ENCODE data around the gene DKKL1. TPM values are rescaled to one million over a fixed set of nuclear protein-coding genes. Genes with fewer than 3 reads are reported as not detected.

The DKKL1 gene
- total RNA-seq, 2 donors from 2014 or later = not detected

DNA sequence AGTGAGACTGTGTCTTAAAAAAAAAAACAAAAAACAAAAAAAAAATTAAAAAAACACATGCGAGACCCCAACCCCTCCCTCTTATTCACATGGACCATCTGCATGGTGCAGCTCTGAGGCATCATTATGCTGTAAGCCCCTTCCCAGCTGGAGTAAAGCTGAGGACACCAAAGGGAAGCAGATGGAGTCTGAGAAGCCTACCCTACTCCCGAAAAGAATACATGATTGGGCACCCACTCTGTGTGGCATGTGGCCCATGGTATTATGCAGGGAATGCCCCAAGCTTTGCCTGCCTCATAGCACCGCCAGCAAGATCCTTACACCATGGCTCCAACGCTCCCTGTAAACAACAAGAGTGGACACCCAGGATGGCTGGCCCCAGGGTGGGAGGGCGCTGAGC is 54.8 kb downstream of the DKKL1 start:
- DNase-seq = no peak
- peaks cover 10% of the 10 kb centered on the region for H3K36me3 Mint-ChIP-seq (ENCODE audit: low read depth)
- H3K4me1 Mint-ChIP-seq = peaks cover 38% of the 10 kb centered on the region
- H3K27me3 Mint-ChIP-seq = peaks cover 58% of the 10 kb centered on the region
- H3K4me3 Mint-ChIP-seq = no peak overlapping the region
- H3K27ac Mint-ChIP-seq = no peak overlapping the region
- H3K9me3 ChIP-seq (ENCODE audit: control insufficient read depth, low read length, poor library complexity, severe bottlenecking) = no peaks in the 10 kb centered on the region
- no peak for ATAC-seq

DNA sequence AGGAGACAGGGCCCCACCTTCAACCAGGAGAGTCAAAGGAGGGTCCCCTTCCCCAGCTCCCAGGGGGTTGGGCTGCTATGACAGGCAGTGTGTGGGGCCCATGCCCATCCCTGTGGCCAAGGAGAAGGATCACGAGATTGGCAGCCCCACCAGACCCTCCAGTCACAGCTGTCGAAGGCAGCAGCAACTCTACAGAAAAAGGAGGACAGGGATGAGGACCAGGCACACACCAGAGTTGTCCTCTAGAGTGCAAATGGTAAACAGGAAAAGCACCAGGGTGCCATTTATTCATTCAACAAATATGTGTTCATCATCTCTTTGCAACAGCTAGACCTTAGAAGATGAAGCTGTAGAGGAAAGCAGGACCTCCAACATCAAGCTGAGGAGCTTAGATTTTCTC is 55.5 kb downstream of the DKKL1 start:
- Mint-ChIP-seq H3K4me1 (peaks cover 45% of the 10 kb centered on the region), H3K27ac (no peak overlapping the region), H3K27me3 (peaks cover 64% of the 10 kb centered on the region), H3K4me3 (no peak overlapping the region), H3K36me3 (ENCODE audit: low read depth) (peaks cover 15% of the 10 kb centered on the region)
- H3K9me3 ChIP-seq (ENCODE audit: control insufficient read depth, low read length, poor library complexity, severe bottlenecking) = no peaks in the 10 kb centered on the region
- DNase-seq = no peak
- no peak for ATAC-seq

DNA sequence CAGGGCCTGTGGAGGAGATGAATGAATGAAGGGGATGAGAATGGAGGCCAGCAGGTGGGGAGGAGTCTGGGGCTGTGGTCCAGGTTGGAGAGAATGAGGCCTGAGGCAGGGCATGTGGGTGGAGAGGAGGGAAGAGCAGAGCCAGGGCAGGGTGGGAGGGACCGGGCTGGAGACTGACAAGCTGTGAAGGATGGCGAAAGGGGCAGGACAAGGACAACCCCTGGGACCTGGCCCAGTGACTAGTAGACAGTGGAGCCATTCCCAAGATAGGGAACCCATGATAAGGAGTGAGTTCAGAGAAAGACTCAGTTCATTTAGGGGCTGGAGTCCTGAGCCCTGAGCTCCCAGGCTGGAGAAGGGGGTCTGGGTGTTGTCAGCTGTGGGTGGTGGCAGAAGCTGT is 56.5 kb downstream of the DKKL1 start:
- no peaks in the 10 kb centered on the region for H3K9me3 ChIP-seq (ENCODE audit: control insufficient read depth, low read length, poor library complexity, severe bottlenecking)
- DNase-seq = no peak
- Mint-ChIP-seq H3K4me1 (peaks cover 51% of the 10 kb centered on the region), H3K36me3 (ENCODE audit: low read depth) (peaks cover 15% of the 10 kb centered on the region), H3K4me3 (no peak overlapping the region), H3K27ac (no peak overlapping the region), H3K27me3 (peaks cover 72% of the 10 kb centered on the region)
- no peak for ATAC-seq

DNA sequence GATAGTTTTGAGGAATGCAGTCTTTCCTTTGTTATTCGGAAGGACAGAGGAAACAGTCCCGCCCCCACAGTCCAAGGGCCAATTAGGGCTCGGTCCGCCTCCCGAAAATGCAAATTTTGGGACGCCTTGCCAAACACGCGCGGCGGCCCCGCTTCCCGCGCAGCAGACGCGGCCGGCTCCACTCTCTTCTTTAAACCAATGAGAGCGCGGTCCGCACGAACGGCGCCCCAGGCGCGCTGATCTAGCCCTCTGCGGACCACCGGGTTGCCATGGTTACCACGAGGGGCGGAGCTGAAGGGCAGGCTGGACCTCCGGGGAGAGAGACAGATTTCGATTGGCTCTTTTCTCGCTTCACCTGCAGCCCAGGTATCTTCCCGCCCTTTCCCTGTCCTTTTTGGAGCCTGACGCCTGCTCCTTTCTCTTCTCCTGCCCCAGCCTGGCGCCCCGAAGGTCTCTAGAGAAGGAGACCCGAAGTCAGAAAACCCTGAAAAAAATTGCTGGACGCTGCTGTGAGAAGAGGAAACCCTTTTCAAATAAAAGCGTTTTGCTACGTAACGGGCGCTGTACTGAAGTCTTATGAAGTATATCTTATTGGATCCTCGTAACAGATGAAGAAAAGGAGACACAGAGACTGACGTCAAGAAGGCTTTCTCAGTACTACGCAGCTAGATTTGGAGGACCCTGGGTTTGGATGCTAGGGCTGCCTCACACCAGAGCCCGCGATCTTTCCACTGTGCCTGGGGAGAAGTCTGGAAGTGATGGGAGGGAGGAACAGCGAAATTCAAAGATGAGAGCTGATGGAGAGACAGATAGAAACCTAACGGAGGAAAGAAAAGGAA is 57.6 kb downstream of the DKKL1 start:
- Mint-ChIP-seq H3K4me3 (peak overlapping the region; percentile 84), H3K36me3 (ENCODE audit: low read depth) (peaks cover 15% of the 10 kb centered on the region), H3K27me3 (peaks cover 82% of the 10 kb centered on the region), H3K27ac (peak overlapping the region; percentile 88), H3K4me1 (peaks cover 57% of the 10 kb centered on the region)
- ATAC-seq = peak; percentile 40
- no peak for DNase-seq
- no peaks in the 10 kb centered on the region for H3K9me3 ChIP-seq (ENCODE audit: control insufficient read depth, low read length, poor library complexity, severe bottlenecking)

DNA sequence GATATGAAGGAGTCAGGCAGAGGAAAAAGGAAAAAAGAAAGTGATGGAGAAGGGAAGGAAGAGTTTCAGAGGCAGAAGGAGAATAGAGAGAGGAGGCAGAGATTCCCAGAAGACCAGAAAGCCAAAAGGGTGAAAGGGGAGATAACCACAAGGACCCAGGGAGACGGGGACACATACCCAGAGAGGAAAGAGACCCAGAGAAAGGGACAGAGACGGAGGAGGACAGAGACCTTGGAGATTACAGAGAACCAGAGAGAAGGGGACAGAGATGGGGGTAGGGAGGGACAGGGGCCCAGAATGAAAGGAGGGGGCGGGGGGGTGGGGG is 58.2 kb downstream of the DKKL1 start:
- peaks cover 18% of the 10 kb centered on the region for H3K36me3 Mint-ChIP-seq (ENCODE audit: low read depth)
- peak overlapping the region; percentile 88 for H3K27ac Mint-ChIP-seq
- peaks cover 88% of the 10 kb centered on the region for H3K27me3 Mint-ChIP-seq

DNA sequence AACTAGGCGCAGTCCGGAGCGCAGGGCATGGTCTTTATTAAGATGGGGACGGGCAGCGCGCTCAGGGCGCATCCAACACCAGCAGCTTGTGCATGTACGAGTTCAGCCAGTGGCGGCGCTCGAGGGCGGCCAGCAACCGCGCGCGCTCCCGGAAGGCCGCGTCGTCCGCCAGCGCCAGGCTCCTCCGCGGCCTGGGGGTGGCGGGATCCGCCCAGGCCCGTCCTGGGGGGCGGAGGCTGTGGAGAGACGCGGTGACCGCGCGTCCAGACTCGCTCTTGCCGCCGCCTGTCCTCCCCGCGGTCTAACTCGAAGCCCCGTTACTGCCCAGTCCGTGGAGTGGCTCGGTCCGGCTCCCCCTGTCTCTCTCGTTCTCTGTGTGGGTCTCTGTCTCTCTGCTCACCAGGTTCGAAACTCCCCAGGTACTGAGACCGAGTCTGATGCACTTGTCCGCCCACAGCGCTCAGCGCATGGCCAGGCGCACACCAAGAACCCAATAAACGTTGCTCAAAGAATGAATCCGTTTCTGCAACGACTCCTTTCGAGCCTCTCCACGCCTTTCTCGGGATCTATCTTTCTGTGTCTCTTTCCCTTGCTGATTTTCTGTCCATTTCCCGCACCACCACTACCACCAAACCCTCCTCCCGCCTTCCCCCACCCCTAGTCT is 58.9 kb downstream of the DKKL1 start:
- ATAC-seq = peak; percentile 56
- Mint-ChIP-seq H3K4me1 (peaks cover 67% of the 10 kb centered on the region), H3K27me3 (peaks cover 92% of the 10 kb centered on the region), H3K27ac (no peak overlapping the region), H3K36me3 (ENCODE audit: low read depth) (peaks cover 22% of the 10 kb centered on the region), H3K4me3 (peak overlapping the region; percentile 93)
- peak; percentile 30 to 46 (median 39) for DNase-seq
- no peaks in the 10 kb centered on the region for H3K9me3 ChIP-seq (ENCODE audit: control insufficient read depth, low read length, poor library complexity, severe bottlenecking)

More for the DNA sequence above, 58.2 kb downstream of the DKKL1 start:
- Mint-ChIP-seq H3K4me3 (peak overlapping the region; percentile 84), H3K4me1 (peaks cover 63% of the 10 kb centered on the region)
- ATAC-seq (no peak), DNase-seq (no peak)
- no peaks in the 10 kb centered on the region for H3K9me3 ChIP-seq (ENCODE audit: control insufficient read depth, low read length, poor library complexity, severe bottlenecking)

DNA sequence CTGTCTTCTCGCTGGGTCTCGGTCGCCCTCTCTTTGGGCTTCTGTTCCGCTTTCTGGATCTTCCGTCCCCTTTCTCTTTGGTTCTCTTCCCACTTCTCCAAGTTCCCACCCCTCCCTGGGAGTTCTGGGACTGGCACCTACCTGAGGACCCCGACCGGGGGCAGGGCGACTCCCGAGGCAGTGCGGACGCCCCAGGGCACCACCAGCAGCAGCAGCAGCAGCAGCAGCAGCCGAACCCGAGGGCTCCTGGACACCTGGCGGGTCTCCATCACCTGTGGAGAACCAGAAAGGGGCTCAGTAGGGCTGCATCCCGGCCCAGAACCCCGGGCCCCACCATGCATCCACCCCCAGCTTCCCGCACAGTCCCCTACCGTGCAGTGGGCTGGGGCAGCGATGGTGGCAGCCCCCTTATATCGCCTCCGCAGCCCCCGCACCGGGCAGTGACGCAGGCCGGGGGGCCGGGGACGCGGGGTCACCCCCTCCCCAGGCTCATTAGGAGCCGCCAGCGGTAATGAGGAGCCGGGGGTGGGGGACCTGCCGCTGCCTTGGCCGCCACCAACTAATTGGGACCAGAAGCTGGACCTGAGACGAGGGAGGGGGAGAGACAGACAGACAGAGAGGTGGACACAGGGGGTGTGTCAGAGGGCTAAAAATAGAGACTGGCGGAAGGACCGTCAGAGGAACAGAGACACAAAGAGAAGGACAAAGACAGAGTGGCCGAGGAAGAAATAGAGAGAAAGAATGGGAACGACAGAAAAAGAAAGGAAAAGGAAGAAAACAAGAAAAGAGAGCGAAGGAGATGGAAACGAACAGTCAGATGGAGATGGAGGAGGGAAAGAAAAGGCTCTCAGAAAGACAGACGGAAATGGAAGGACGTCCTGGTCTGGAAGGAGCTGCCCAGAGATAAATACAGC is 59.7 kb downstream of the DKKL1 start, which contains the start of gene PTH2:
Gene PTH2 (minus strand): TSS at position 371 of the 914 bp plus-strand sequence. CDS start 102 bp downstream, at position 269.
- Mint-ChIP-seq H3K27ac (peak within 1 kb of the TSS; percentile 86), H3K4me3 (peak within 1 kb of the TSS; percentile 93), H3K4me1 (peaks cover 70% of the 10 kb centered on the region), H3K36me3 (ENCODE audit: low read depth) (peaks cover 22% of the 10 kb centered on the region), H3K27me3 (peaks cover 93% of the 10 kb centered on the region)
- DNase-seq (no peak), ATAC-seq (no peak)
- H3K9me3 ChIP-seq (ENCODE audit: control insufficient read depth, low read length, poor library complexity, severe bottlenecking) = no peaks in the 10 kb centered on the region

DNA sequence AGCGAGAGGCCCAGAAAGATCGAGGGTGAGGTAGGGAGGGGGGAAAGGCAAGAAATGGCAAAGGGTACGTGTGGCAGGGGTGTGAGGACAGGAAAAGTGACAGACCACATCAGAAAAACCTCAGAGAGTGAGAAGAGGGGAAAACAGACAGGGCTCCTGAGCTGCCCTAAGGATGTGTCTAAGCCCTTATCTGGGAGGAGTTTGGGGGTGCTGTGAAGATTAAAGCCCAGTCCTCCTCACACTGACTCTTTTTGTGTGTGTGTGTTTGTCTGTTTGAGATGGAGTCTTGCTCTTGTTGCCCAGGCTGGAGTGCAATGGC is 60.3 kb downstream of the DKKL1 start:
- H3K9me3 ChIP-seq (ENCODE audit: control insufficient read depth, low read length, poor library complexity, severe bottlenecking) = no peaks in the 10 kb centered on the region
- peak overlapping the region; percentile 93 for H3K4me3 Mint-ChIP-seq
- peaks cover 74% of the 10 kb centered on the region for H3K4me1 Mint-ChIP-seq
- H3K36me3 Mint-ChIP-seq (ENCODE audit: low read depth) = peaks cover 22% of the 10 kb centered on the region
- DNase-seq (no peak), ATAC-seq (peak; percentile 65)
- H3K27me3 Mint-ChIP-seq = peaks cover 94% of the 10 kb centered on the region
- peak overlapping the region; percentile 86 for H3K27ac Mint-ChIP-seq

Other genes starting within 250 kb of the DKKL1 start
- 1 to 10 TPM; 4.7 to 5.2 TPM for gene LIN7B, start 249.5 kb upstream of the DKKL1 start, total RNA-seq
- 1 to 10 TPM; 3.6 to 3.9 TPM for gene C19orf73, start 244.7 kb upstream of the DKKL1 start, total RNA-seq
- 1 to 10 TPM; 2.6 to 3.9 TPM for gene PPFIA3, start 244.3 kb upstream of the DKKL1 start, total RNA-seq
- not detected for gene HRC, start 208.5 kb upstream of the DKKL1 start, total RNA-seq
- under 1 TPM in 1 of 2 donors, not detected in 1; 0.25 TPM for gene TRPM4, start 206.1 kb upstream of the DKKL1 start, total RNA-seq
- gene SLC6A16, start 38.7 kb upstream of the DKKL1 start, total RNA-seq = 1 to 10 TPM; 3.1 to 3.7 TPM
- gene CD37, start 28.5 kb upstream of the DKKL1 start, total RNA-seq = 100 to 1,000 TPM; 288 to 373 TPM
- under 1 TPM in 1 of 2 donors, not detected in 1; 0.17 TPM for gene TEAD2, start 1.5 kb upstream of the DKKL1 start, total RNA-seq
- gene KASH5, start 24.4 kb downstream of the DKKL1 start, total RNA-seq = under 1 TPM in 1 of 2 donors, not detected in 1; 0.86 TPM
- gene PTH2, start 59.6 kb downstream of the DKKL1 start, total RNA-seq = not detected
- not detected for gene GFY, start 61.5 kb downstream of the DKKL1 start, total RNA-seq
- gene SLC17A7, start 77.7 kb downstream of the DKKL1 start, total RNA-seq = not detected
- 100 to 1,000 TPM; 147 to 150 TPM for gene PIH1D1, start 87.9 kb downstream of the DKKL1 start, total RNA-seq
- gene ALDH16A1, start 89.3 kb downstream of the DKKL1 start, total RNA-seq = 10 to 100 TPM; 34.8 to 38.0 TPM
- 100 to 1,000 TPM; 349 to 455 TPM for gene FLT3LG, start 110.3 kb downstream of the DKKL1 start, total RNA-seq
- 1,000 to 10,000 TPM; 5,253 to 5,291 TPM for gene RPL13A, start 123.7 kb downstream of the DKKL1 start, total RNA-seq
- 1,000 to 10,000 TPM; 2,538 to 2,634 TPM for gene RPS11, start 132.6 kb downstream of the DKKL1 start, total RNA-seq
- 10 to 100 TPM; 18.7 to 24.6 TPM for gene FCGRT, start 148.8 kb downstream of the DKKL1 start, total RNA-seq
- gene RCN3, start 164.1 kb downstream of the DKKL1 start, total RNA-seq = 1 to 10 TPM in 1 of 2 donors, under 1 TPM in 1; 0.97 to 1.3 TPM
- gene NOSIP, start 216.7 kb downstream of the DKKL1 start, total RNA-seq = 100 to 1,000 TPM; 161 to 195 TPM
- 1 to 10 TPM; 1.1 to 1.3 TPM for gene PRRG2, start 217.4 kb downstream of the DKKL1 start, total RNA-seq
- 10 to 100 TPM; 44.6 to 50.7 TPM for gene PRR12, start 227.3 kb downstream of the DKKL1 start, total RNA-seq